ENCODE measurements around the gene CLCC1.
"Not testable (repeated sequence)": the region's sequence is repeated elsewhere in the genome, so short reads cannot be mapped to it uniquely, and the experiment has no call there.

The CLCC1 gene

GRCh38 chr1:108933944-108934343 is 29.3 kb downstream of the CLCC1 start:
- TF ChIP-seq CTCF (IDR thresholded peaks at IDR 0.05; ENCODE audit: borderline replicate concordance, control extremely low read depth, extremely low read depth, insufficient read depth, missing control alignments): no peak
- in situ Hi-C loops (cut with MboI; ENCODE audit: low sequenced_read_pairs, unreplicated experiment): no loop called here
- no peak for DNase-seq (ENCODE audit: low spot score)

GRCh38 chr1:108927565-108927964 is 35.7 kb downstream of the CLCC1 start:
- in situ Hi-C loops (cut with MboI; ENCODE audit: low sequenced_read_pairs, unreplicated experiment); DNase-seq (ENCODE audit: low spot score): not testable (repeated sequence)

GRCh38 chr1:108925920-108926319 is 37.4 kb downstream of the CLCC1 start:
- TF ChIP-seq CTCF (IDR thresholded peaks at IDR 0.05; ENCODE audit: borderline replicate concordance, control extremely low read depth, extremely low read depth, insufficient read depth, missing control alignments): no peak
- DNase-seq (ENCODE audit: low spot score): no peak
- in situ Hi-C loops (cut with MboI; ENCODE audit: low sequenced_read_pairs, unreplicated experiment): no loop called here

GRCh38 chr1:108916788-108917187 is 46.5 kb downstream of the CLCC1 start:
- in situ Hi-C loops (cut with MboI; ENCODE audit: low sequenced_read_pairs, unreplicated experiment): no loop called here
- no peak for TF ChIP-seq CTCF (IDR thresholded peaks at IDR 0.05; ENCODE audit: borderline replicate concordance, control extremely low read depth, extremely low read depth, insufficient read depth, missing control alignments)

More at GRCh38 chr1:108916788-108917187, 46.5 kb downstream of the CLCC1 start:
- DNase-seq (ENCODE audit: low spot score): no peak

All from GM13976 (cell line).